HG03432 (cell line): ENCODE results near the gene SLC15A4.
"Not testable (repeated sequence)": the region's sequence is repeated elsewhere in the genome, so short reads cannot be mapped to it uniquely, and the experiment has no call there.

Experiments used
- ATAC-seq: cut with Tn5 transposase; IDR thresholded peaks from one replicate; pipeline ENCODE4 v1.9.1; 2021; ENCODE audit warnings: mild to moderate bottlenecking, moderate library complexity; ENCODE audit not compliant: unreplicated experiment

SLC15A4 gene

GRCh38 chr12:128844031-128844635, 20.4 kb upstream of the SLC15A4 start:
- peak; percentile 59 for ATAC-seq

GRCh38 chr12:128843538-128843937, 19.8 kb upstream of the SLC15A4 start:
- ATAC-seq = no peak

GRCh38 chr12:128842579-128842978, 18.8 kb upstream of the SLC15A4 start:
- no peak for ATAC-seq

GRCh38 chr12:128840862-128841468, 17.2 kb upstream of the SLC15A4 start:
- peak; percentile 85 for ATAC-seq

- ATAC-seq = not testable (repeated sequence)
Measured at GRCh38 chr12:128839885-128840284, 16.1 kb upstream of the SLC15A4 start.

- ATAC-seq = no peak
Measured at GRCh38 chr12:128833418-128833817, 9.7 kb upstream of the SLC15A4 start.

- peak; percentile 59 for ATAC-seq
Measured at GRCh38 chr12:128830505-128830893, 6.7 kb upstream of the SLC15A4 start.

- ATAC-seq = peak; percentile 87
Measured at GRCh38 chr12:128829861-128830504, 6.2 kb upstream of the SLC15A4 start.

GRCh38 chr12:128827724-128828123, 4.0 kb upstream of the SLC15A4 start:
- no peak for ATAC-seq

- no peak for ATAC-seq
Measured at GRCh38 chr12:128825835-128826234, 2.1 kb upstream of the SLC15A4 start.

- ATAC-seq = peak; percentile 25
Measured at GRCh38 chr12:128823216-128823915, 392 bp downstream of the SLC15A4 start.

GRCh38 chr12:128820723-128821432, 2.9 kb downstream of the SLC15A4 start:
- ATAC-seq = peak; percentile 51

GRCh38 chr12:128820253-128820652, 3.5 kb downstream of the SLC15A4 start:
- ATAC-seq = no peak

- no peak for ATAC-seq
Measured at GRCh38 chr12:128819293-128820144, 4.2 kb downstream of the SLC15A4 start.

GRCh38 chr12:128818065-128819022, 5.4 kb downstream of the SLC15A4 start:
- ATAC-seq = peak; percentile 39

GRCh38 chr12:128817111-128818015, 6.4 kb downstream of the SLC15A4 start:
- peak; percentile 53 for ATAC-seq

GRCh38 chr12:128816643-128816920, 7.2 kb downstream of the SLC15A4 start:
- no peak for ATAC-seq
